Rectal smooth muscle tissue (tissue), 1 donor: ENCODE data around the gene REPIN1.

Experiments
- H3K27ac ChIP-seq: one replicate; pipeline ENCODE4 v1.7.0; 2013; ENCODE audit warnings: low read depth, low read length, inconsistent platforms
- H3K27me3 ChIP-seq: one replicate; pipeline ENCODE4 v1.7.0; 2013; ENCODE audit warnings: low read length; ENCODE audit not compliant: control insufficient read depth, insufficient read depth
- H3K36me3 ChIP-seq: one replicate; pipeline ENCODE4 v1.7.0; 2013; ENCODE audit warnings: low read length; ENCODE audit not compliant: control insufficient read depth, insufficient read depth
- H3K4me1 ChIP-seq: one replicate; pipeline ENCODE4 v1.7.0; 2013; ENCODE audit warnings: low read length; ENCODE audit not compliant: control insufficient read depth, insufficient read depth
- H3K4me3 ChIP-seq: one replicate; pipeline ENCODE4 v1.7.0; 2013; ENCODE audit warnings: low read length
- H3K9ac ChIP-seq: one replicate; pipeline ENCODE4 v1.7.0; 2013; ENCODE audit warnings: low read length

Gene REPIN1

GRCh38 chr7:150368096-150368883 lies at the start of gene REPIN1:
Gene REPIN1, plus strand, starts transcription at chr7:150368822. Its CDS starts 890 bp downstream, at chr7:150369712.
- H3K36me3 ChIP-seq, result peaks cover 10% of the 10 kb centered on the region
- H3K4me3 ChIP-seq, result peak within 1 kb of the TSS; percentile 91
- peaks cover 16% of the 10 kb centered on the region for H3K4me1 ChIP-seq
- peak within 1 kb of the TSS; percentile 66 for H3K9ac ChIP-seq
- H3K27ac ChIP-seq, result peak within 1 kb of the TSS; percentile 91
- no peaks in the 10 kb centered on the region for H3K27me3 ChIP-seq

- H3K27me3 ChIP-seq, result no peaks in the 10 kb centered on the region
- peaks cover 3% of the 10 kb centered on the region for H3K4me1 ChIP-seq
- peaks cover under 1% of the 10 kb centered on the region for H3K36me3 ChIP-seq
- no peak overlapping the region for H3K27ac ChIP-seq
- H3K4me3 ChIP-seq, result no peak overlapping the region
- no peak overlapping the region for H3K9ac ChIP-seq
Measured at GRCh38 chr7:150321788-150322113, 46.9 kb upstream of the REPIN1 start.

GRCh38 chr7:150322114-150322832 lies 46.3 kb upstream of the REPIN1 start:
- peak overlapping the region; percentile 75 for H3K27ac ChIP-seq
- H3K4me3 ChIP-seq, result peak overlapping the region; percentile 92

GRCh38 chr7:150322833-150323681 lies 45.6 kb upstream of the REPIN1 start, which contains the start of the genes ACTR3C and LRRC61:
Gene ACTR3C, minus strand, starts transcription at chr7:150323545. Its CDS starts 28,249 bp downstream, at chr7:150295296.
Gene LRRC61, plus strand, starts transcription at chr7:150323355. Its CDS starts 13,507 bp downstream, at chr7:150336862.
- Histone ChIP-seq H3K4me1 (peaks cover 3% of the 10 kb centered on the region), H3K9ac (peak within 1 kb of the TSS; percentile 74), H3K27me3 (no peaks in the 10 kb centered on the region), H3K27ac (peak within 1 kb of the TSS; percentile 75), H3K4me3 (peak within 1 kb of the TSS; percentile 92), H3K36me3 (peaks cover 3% of the 10 kb centered on the region)

More at GRCh38 chr7:150322114-150322832, 46.3 kb upstream of the REPIN1 start:
- H3K36me3 ChIP-seq, result peaks cover 3% of the 10 kb centered on the region
- H3K4me1 ChIP-seq, result peaks cover 3% of the 10 kb centered on the region
- H3K9ac ChIP-seq, result peak overlapping the region; percentile 74
- H3K27me3 ChIP-seq, result no peaks in the 10 kb centered on the region

GRCh38 chr7:150323682-150324372 lies 44.8 kb upstream of the REPIN1 start:
- Histone ChIP-seq H3K4me1 (peaks cover 3% of the 10 kb centered on the region), H3K9ac (peak overlapping the region; percentile 74), H3K36me3 (peaks cover 3% of the 10 kb centered on the region), H3K27me3 (no peaks in the 10 kb centered on the region), H3K27ac (peak overlapping the region; percentile 75), H3K4me3 (peak overlapping the region; percentile 92)

- Histone ChIP-seq H3K4me3 (peak overlapping the region; percentile 92), H3K9ac (no peak overlapping the region), H3K27me3 (no peaks in the 10 kb centered on the region), H3K27ac (peak overlapping the region; percentile 75), H3K36me3 (peaks cover 5% of the 10 kb centered on the region), H3K4me1 (peaks cover 3% of the 10 kb centered on the region)
Measured at GRCh38 chr7:150324373-150324961, 44.2 kb upstream of the REPIN1 start.

GRCh38 chr7:150325110-150325611 lies 43.5 kb upstream of the REPIN1 start:
- Histone ChIP-seq H3K9ac (no peak overlapping the region), H3K27ac (no peak overlapping the region), H3K4me3 (no peak overlapping the region), H3K4me1 (peaks cover 3% of the 10 kb centered on the region), H3K27me3 (no peaks in the 10 kb centered on the region), H3K36me3 (peaks cover 5% of the 10 kb centered on the region)

GRCh38 chr7:150325901-150326300 lies 42.7 kb upstream of the REPIN1 start:
- Histone ChIP-seq H3K36me3 (peaks cover 5% of the 10 kb centered on the region), H3K4me1 (peaks cover 3% of the 10 kb centered on the region), H3K9ac (no peak overlapping the region), H3K27ac (no peak overlapping the region), H3K4me3 (no peak overlapping the region), H3K27me3 (no peaks in the 10 kb centered on the region)

GRCh38 chr7:150326657-150327268 lies 41.9 kb upstream of the REPIN1 start:
- Histone ChIP-seq H3K4me1 (peaks cover 3% of the 10 kb centered on the region), H3K27ac (no peak overlapping the region), H3K9ac (no peak overlapping the region), H3K36me3 (peaks cover 7% of the 10 kb centered on the region), H3K4me3 (no peak overlapping the region), H3K27me3 (no peaks in the 10 kb centered on the region)

- H3K27ac ChIP-seq, result no peak overlapping the region
- peaks cover 3% of the 10 kb centered on the region for H3K4me1 ChIP-seq
- no peak overlapping the region for H3K4me3 ChIP-seq
- H3K27me3 ChIP-seq, result no peaks in the 10 kb centered on the region
- peaks cover 7% of the 10 kb centered on the region for H3K36me3 ChIP-seq
- H3K9ac ChIP-seq, result no peak overlapping the region
Measured at GRCh38 chr7:150327308-150327707, 41.3 kb upstream of the REPIN1 start.
